22Rv1 (cell line): Measurements from ENCODE around the gene MYOCD.

ENCODE experiments used
- CTCF ChIP-seq: fragments of 450-650 bp; IDR thresholded peaks from 2 replicates; pipeline ENCODE4 v1.5.1; 2017; ENCODE audit warnings: mild to moderate bottlenecking
- ZFX ChIP-seq: fragments of 450-650 bp; IDR thresholded peaks from 2 replicates; pipeline ENCODE4 v1.6.1; 2017; ENCODE audit warnings: antibody characterized with exemption, borderline replicate concordance

DNA sequence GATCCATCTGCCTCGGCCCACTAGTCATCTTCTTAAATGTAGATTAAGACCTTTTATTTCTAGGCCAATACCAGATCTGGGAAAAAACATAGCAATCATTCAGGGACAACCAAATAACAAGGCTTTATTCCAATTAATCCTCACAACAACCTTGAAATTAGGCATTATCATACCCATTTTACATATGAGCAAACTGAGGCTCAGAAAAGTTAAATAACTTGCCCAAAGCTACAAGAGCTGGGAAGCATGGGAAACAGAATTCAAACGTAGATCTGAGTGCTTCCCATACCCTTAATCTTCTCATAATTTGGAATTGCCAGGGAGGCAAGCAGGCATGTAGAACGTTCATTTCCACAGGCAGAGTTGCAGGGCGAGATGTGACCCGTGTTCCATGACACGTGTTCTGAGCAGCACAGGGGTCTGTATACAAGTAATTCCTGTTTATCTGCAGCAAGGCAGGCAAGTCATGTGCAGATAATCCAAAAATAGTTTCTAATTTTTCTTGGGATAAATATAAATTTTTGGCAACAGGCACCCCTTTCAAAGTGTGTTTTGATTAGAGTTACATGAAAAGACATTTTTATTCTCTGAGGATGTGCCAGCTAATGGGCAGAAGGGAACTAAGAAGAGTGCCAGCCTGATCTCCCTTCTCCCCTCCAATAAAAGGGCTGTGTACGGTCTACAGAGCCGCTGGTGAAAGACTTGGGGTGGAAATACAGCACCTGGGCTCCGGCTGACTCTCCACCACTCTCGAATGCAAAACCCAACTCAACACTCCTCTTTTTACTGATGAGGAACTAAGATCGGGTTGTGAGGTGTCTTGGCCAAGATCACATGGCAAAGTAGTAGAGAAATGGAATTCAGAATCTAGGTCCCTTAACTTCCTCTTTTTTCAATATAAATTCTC, 27.7 kb upstream of the MYOCD start:
- no peak for TF ChIP-seq CTCF
- TF ChIP-seq ZFX, result no peak
